ENCODE results near the gene CSTB. TPM values are rescaled to one million over a fixed set of nuclear protein-coding genes. Genes with fewer than 3 reads are reported as not detected.

The CSTB gene
- total RNA-seq, 1 experiment from 2014 or later = 49.9 TPM

DNA sequence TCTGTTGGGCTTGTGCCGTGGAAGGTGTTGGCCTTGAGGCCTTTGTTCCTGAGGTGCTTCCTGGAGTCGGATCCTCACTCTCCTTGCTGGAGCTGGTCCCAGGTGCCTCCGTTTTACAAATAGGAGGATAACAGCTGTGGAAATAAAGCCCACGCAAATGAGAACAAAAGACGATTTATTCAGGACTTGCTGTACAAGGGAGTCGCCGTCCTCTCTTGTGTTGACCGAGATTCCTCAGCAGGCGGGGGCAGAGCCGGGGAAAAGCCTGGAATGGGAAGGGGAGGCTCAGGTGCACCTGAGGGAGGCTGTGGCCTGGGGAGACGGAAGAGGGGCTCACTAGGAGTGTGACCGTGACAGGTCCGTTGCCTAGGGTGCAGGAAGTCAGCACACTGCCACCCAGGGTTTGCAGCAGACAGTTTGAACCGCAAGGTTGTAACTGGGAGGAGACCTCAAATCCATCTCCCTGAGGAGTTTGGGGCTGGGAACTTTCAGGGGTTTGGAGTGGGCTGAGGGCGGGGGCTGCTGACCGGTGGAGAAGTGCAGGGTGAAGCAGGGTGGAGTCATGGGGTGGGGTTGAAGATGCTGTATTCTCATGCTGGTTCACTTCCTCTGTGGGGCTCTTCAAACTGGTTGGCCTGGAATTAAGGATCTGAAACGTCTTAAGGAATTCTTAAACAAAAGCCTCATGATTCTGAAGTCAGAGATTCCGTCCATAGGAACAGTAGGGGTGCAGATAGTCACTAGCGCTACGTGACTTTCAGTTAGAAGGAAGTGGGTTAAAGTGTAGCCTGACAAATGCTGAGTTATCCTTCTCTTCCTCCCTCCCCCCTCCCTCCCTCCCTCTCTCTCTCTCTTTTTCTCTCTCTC is 2.6 kb upstream of the CSTB start:
- peaks cover 2% of the 10 kb centered on the region for H3K36me3 ChIP-seq (ENCODE audit: control insufficient read depth, insufficient read depth, low read length)
- ChIA-PET CTCF (no interaction called here), POLR2A (no interaction called here)
- no peaks in the 10 kb centered on the region for H3K27me3 Mint-ChIP-seq (ENCODE audit: insufficient read depth, unreplicated experiment)
- DNase-seq = no peak
- H3K27ac Mint-ChIP-seq (ENCODE audit: unreplicated experiment) = peak overlapping the region; percentile 49
- no peaks in the 10 kb centered on the region for H3K27me3 ChIP-seq (replicated peaks; ENCODE audit: control insufficient read depth, insufficient read depth, low read length)
- peaks cover 20% of the 10 kb centered on the region for H3K36me3 Mint-ChIP-seq (ENCODE audit: insufficient read depth, unreplicated experiment)
- no TSS peak for BruUV-seq (replicated peaks)
- H3K4me3 ChIP-seq (ENCODE audit: low read depth, low read length) = no peak overlapping the region
- intact Hi-C loops (cut with micrococcal nuclease; ENCODE audit: unreplicated experiment) = no loop called here
- no peak overlapping the region for H3K4me3 Mint-ChIP-seq (ENCODE audit: unreplicated experiment)
- no peaks in the 10 kb centered on the region for H3K9me3 Mint-ChIP-seq (ENCODE audit: unreplicated experiment)
- peaks cover 17% of the 10 kb centered on the region for H3K4me1 ChIP-seq
- H3K4me1 Mint-ChIP-seq (ENCODE audit: low read depth, unreplicated experiment) = peaks cover 7% of the 10 kb centered on the region
- H3K9me3 ChIP-seq = no peaks in the 10 kb centered on the region
- TF ChIP-seq, protein P1, sequence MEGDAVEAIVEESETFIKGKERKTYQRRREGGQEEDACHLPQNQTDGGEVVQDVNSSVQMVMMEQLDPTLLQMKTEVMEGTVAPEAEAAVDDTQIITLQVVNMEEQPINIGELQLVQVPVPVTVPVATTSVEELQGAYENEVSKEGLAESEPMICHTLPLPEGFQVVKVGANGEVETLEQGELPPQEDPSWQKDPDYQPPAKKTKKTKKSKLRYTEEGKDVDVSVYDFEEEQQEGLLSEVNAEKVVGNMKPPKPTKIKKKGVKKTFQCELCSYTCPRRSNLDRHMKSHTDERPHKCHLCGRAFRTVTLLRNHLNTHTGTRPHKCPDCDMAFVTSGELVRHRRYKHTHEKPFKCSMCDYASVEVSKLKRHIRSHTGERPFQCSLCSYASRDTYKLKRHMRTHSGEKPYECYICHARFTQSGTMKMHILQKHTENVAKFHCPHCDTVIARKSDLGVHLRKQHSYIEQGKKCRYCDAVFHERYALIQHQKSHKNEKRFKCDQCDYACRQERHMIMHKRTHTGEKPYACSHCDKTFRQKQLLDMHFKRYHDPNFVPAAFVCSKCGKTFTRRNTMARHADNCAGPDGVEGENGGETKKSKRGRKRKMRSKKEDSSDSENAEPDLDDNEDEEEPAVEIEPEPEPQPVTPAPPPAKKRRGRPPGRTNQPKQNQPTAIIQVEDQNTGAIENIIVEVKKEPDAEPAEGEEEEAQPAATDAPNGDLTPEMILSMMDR (IDR thresholded peaks at IDR 0.05; ENCODE audit: insufficient read depth in 1 of 2, low read depth in 1 of 2, low read length in 1 of 2, severe bottlenecking in 1 of 2, unreplicated experiment in 1 of 2) = no peak

DNA sequence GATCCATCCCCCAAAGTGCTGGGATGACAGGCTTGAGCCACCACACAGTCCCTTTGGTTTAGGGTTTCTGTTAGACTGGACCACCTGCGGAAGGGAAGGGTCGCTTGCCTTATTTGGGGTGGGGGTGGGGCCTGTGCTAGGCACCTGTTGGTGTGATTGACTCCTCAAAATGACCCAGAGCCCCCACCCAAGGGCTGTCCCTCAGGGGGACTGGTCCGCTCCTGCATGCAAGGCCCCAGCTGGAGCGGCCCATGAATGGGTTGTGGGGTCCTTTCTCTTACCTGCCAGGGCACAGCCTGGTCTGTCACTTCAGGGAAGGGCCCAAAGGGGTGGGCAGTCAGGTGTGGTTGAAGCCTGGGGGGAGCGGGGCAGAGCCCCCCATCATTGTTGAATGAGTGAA is 1.8 kb upstream of the CSTB start:
- ChIA-PET CTCF (no interaction called here), POLR2A (no interaction called here)
- peaks cover 16% of the 10 kb centered on the region for H3K4me1 ChIP-seq
- Mint-ChIP-seq H3K27ac (ENCODE audit: unreplicated experiment) (peak overlapping the region; percentile 49), H3K36me3 (ENCODE audit: insufficient read depth, unreplicated experiment) (peaks cover 28% of the 10 kb centered on the region), H3K4me3 (ENCODE audit: unreplicated experiment) (peak overlapping the region; percentile 55), H3K27me3 (ENCODE audit: insufficient read depth, unreplicated experiment) (no peaks in the 10 kb centered on the region), H3K4me1 (ENCODE audit: low read depth, unreplicated experiment) (no peaks in the 10 kb centered on the region), H3K9me3 (ENCODE audit: unreplicated experiment) (no peaks in the 10 kb centered on the region)
- intact Hi-C loops (cut with micrococcal nuclease; ENCODE audit: unreplicated experiment) = no loop called here
- peaks cover 2% of the 10 kb centered on the region for H3K36me3 ChIP-seq (ENCODE audit: control insufficient read depth, insufficient read depth, low read length)
- BruUV-seq (replicated peaks) = no TSS peak
- no peaks in the 10 kb centered on the region for H3K27me3 ChIP-seq (replicated peaks; ENCODE audit: control insufficient read depth, insufficient read depth, low read length)
- H3K4me3 ChIP-seq (ENCODE audit: low read depth, low read length) = no peak overlapping the region
- DNase-seq = no peak
- TF ChIP-seq, protein P1 (IDR thresholded peaks at IDR 0.05; ENCODE audit: insufficient read depth in 1 of 2, low read depth in 1 of 2, low read length in 1 of 2, severe bottlenecking in 1 of 2, unreplicated experiment in 1 of 2) = no peak
- H3K9me3 ChIP-seq = no peaks in the 10 kb centered on the region

DNA sequence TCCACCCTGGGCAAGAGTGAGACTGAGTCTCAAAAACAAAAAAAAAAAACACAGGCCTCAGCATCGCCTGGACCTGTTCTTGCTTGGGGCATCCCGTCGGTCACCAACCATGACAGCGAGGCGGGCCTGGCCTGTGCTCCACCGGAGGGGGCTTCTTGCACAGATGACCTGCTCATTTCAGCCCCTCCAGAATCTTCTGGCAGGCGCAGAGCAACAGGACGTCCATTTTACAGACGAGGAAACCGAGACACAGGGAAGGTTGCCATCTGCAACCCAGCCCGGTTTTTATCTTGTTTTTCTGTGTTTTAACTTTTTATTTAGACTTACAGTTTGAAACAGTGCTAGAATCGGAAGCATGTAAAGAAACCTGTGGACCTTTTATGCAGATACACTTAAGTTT is 918 bp downstream of the CSTB start:
- BruUV-seq (replicated peaks) = TSS peak; percentile 61
- no peaks in the 10 kb centered on the region for H3K27me3 Mint-ChIP-seq (ENCODE audit: insufficient read depth, unreplicated experiment)
- peak overlapping the region; percentile 92 for H3K27ac Mint-ChIP-seq (ENCODE audit: unreplicated experiment)
- peaks cover 2% of the 10 kb centered on the region for H3K36me3 ChIP-seq (ENCODE audit: control insufficient read depth, insufficient read depth, low read length)
- H3K4me3 Mint-ChIP-seq (ENCODE audit: unreplicated experiment) = peak overlapping the region; percentile 95
- H3K27me3 ChIP-seq (replicated peaks; ENCODE audit: control insufficient read depth, insufficient read depth, low read length) = no peaks in the 10 kb centered on the region
- no peaks in the 10 kb centered on the region for H3K4me1 Mint-ChIP-seq (ENCODE audit: low read depth, unreplicated experiment)
- H3K9me3 ChIP-seq = no peaks in the 10 kb centered on the region
- peak overlapping the region; percentile 80 for H3K4me3 ChIP-seq (ENCODE audit: low read depth, low read length)
- intact Hi-C loops (cut with micrococcal nuclease; ENCODE audit: unreplicated experiment) = no loop called here
- H3K36me3 Mint-ChIP-seq (ENCODE audit: insufficient read depth, unreplicated experiment) = peaks cover 44% of the 10 kb centered on the region
- H3K9me3 Mint-ChIP-seq (ENCODE audit: unreplicated experiment) = no peaks in the 10 kb centered on the region
- DNase-seq = no peak
- H3K4me1 ChIP-seq = no peaks in the 10 kb centered on the region
- POLR2A ChIA-PET = no interaction called here
- TF ChIP-seq, protein P1 (IDR thresholded peaks at IDR 0.05; ENCODE audit: insufficient read depth in 1 of 2, low read depth in 1 of 2, low read length in 1 of 2, severe bottlenecking in 1 of 2, unreplicated experiment in 1 of 2) = no peak
- CTCF ChIA-PET = no interaction called here
